HG02884 (cell line): Measurements from ENCODE around the gene ACOT7.

ENCODE experiments used
- ATAC-seq: cut with Tn5 transposase; IDR thresholded peaks from one replicate; pipeline ENCODE4 v1.9.1; 2021; ENCODE audit warnings: mild to moderate bottlenecking, moderate library complexity; ENCODE audit not compliant: unreplicated experiment

Gene ACOT7

DNA sequence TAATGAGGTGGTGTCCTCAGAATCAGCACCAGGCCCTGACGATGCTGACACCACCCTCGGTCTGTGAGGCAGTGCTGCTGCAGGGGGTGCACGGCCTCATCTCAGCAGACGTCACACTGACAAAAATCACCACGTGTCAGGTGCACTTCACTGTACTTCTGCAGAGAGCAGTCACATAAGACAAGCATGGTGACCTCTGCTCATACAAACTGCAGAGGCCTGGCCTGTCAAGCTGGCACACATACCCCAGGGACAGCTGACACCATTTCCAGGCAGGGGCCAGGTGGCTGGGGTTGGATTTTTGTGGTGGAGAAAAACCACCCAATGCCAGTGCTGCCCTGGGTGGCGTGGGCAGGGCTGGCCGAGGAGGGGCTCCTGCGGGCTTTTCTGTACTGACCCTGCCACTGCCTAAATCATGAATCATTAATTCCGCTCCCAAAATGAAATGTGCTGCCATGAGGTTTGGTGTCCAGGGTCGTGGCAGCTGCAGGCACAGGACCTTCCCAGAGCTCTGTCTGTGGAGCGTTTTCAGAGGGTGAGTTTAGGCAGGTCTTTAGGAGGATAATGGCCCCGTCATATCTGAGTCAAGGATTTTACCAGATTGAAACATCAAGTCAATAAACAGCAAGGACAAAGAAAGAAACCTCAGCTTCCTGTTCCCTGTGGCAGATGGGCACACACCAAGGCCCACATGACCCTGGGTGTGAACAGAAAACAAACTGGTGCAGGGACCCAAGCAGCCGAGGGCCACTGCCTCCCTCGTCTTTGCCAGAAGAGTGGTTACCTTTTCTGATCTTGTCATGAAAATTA lies 99.3 kb downstream of the ACOT7 start:
- ATAC-seq, result no peak

- ATAC-seq, result no peak
Observed at GRCh38 chr1:6292102-6292501, 101.5 kb downstream of the ACOT7 start.

GRCh38 chr1:6288665-6289064 lies 104.9 kb downstream of the ACOT7 start:
- no peak for ATAC-seq

DNA sequence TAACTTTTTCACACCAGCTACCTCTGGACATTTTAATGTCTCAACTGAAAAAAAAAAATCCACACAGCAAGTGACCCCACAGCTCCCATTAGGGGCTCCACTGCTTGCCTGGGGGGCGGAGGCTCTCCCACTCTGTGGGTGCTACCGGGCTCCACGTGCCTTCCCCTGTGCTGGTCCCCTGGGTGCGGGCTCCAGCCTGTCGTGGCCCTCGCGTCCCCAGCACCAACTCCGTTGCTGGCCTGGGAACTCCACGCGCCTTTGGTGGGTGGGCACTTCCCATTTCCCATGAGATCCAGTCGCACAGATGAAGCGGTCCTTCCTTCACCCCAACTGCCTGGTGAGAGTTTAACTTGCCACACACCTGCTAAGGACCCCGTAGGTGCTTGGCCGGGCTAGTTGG lies 105.5 kb downstream of the ACOT7 start:
- ATAC-seq, result no peak

DNA sequence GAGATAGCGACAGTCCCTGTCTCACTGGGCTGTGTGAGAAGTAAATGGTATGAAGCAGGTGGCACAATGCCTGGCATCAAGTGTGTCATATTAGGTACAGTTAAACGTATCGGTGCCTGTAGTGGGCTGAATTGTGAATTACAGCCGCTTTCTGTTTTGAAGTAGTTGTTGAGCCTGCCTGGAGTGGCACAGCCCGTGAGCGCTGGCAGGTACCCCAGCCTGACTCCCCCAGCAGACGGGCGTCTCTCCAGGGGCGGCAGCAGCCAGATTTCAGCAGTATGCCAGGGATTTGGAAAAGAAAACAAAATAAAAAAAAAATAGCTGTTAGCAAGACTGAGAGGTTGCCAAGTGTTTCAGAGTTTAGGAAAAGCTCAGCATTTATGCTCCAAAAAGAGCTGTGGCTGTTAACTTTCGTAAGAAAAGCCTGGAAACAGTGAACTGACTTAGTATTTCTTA lies 106.1 kb downstream of the ACOT7 start:
- no peak for ATAC-seq

DNA sequence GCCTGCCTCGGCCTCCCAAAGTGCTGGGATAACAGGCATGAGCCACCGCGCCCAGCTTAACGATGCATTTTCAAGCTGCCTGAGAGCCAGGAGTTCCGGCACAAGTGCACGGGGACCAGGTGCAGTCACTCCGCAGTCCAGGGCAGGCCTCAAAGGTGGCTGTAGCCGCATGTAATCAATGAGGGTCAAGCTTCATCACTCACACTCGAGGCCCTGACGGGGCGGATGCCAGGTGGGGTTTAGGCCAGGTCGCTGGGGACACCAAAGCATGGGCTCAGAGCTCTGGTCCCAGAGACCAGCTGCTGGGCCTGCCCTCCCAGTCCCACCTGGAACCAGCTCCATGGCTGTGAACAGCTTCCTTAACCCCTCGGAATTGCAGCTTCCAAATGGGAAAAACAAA lies 106.5 kb downstream of the ACOT7 start:
- ATAC-seq, result no peak

GRCh38 chr1:6286266-6286665 lies 107.3 kb downstream of the ACOT7 start:
- ATAC-seq, result no peak

- no peak for ATAC-seq
Observed at GRCh38 chr1:6285336-6285735, 108.2 kb downstream of the ACOT7 start.

- ATAC-seq, result no peak
Observed at GRCh38 chr1:6282577-6283270, 110.8 kb downstream of the ACOT7 start.

DNA sequence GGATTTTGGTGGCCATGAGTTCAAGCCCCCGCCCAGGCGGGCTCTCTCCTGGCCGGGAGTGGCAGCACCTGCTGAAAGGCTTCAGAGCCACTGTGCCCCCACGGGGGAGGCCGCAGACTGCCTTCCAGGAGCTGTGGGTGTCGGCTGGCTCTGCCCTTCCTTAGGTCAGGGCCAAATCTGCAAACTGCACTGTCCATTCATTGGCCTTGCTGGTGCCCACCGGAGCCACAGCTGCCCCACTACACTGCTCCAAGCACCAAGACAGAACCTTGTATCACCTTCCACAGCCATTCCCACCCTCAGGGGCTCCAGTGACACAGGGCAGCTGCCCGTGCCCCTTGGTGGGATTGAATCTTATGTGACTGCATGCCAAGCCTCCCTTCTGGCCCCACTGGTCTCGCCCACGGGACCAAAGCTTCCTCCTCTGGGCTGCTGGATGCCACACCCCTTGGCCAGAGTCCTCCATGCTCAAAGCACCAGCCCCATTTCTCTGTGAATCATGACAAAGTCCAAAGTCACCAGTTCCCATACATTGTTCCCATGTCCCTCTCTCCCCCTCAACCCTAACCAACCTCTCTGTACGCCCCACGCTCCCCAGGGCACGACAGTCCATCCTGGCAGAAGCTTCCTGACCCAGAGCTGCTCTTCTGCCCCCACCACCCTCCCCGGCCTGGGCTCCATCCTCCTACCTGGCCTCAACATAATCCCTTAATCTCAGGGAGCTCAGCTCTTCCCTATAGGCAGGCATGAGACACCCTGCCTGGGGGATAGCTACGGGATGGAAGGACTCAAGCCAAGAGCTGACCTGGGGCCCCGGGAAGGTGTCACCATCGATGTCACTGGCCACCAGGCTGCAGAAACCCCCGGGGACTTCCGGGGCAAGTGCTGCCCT lies 111.8 kb downstream of the ACOT7 start:
- ATAC-seq, result no peak

GRCh38 chr1:6280761-6281451 lies 112.7 kb downstream of the ACOT7 start:
- ATAC-seq, result no peak

DNA sequence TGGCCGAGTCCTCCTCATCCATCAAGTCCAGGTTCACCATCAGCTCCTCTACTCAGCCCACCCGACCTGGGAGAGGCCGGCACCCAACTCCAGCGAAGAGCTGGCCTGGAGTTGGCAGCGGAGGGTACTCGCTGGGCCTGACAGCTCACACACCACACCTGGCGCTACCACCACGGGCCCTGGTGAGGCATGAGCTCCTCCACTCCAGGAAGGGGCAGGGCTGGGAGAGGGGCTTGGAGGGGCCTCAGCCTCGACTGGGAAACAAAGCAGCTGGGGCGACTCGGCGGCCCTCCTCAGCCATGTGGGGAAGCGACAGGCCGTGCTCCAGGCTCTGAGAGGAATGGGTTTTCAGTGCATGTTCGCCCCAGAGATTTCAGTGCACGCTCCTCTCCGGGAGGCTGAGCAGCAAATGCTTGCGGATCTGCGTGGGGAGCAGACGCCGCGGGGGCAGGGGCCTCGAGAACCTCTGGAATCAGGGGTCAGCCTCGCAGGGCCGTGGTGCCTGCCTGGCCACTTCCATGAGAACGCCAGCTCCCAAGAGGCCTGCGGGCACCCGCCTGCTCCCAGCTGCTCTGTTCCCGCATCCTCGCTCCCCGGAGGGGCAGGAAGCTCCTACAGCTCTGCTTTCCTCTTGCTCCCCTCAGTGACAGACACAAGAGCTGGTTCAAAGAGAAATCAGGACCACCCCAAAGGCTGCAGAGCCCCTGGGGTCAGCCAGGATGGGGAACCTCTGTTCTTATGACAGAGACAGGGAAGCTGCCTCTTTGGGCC lies 113.8 kb downstream of the ACOT7 start:
- no peak for ATAC-seq

DNA sequence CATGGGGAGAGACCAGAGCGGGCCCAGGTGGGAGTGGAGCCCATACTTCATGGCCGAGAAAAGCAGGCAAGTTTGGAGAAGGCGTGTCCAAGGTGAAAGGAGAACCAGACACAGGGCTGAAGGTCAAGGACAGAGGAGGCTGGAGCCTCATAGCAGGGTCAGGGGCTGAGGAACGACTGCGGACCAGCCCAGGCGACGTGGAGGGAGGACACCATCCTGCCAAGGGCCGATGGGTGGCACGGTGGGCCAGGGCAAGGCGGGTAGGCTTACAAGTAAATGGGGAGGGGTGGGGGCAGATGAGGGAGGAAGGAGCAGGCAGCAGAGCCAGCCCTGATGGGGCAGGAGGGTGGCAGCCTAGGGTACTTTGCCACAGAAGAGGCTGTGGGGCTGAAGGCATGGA lies 114.5 kb downstream of the ACOT7 start:
- no peak for ATAC-seq

DNA sequence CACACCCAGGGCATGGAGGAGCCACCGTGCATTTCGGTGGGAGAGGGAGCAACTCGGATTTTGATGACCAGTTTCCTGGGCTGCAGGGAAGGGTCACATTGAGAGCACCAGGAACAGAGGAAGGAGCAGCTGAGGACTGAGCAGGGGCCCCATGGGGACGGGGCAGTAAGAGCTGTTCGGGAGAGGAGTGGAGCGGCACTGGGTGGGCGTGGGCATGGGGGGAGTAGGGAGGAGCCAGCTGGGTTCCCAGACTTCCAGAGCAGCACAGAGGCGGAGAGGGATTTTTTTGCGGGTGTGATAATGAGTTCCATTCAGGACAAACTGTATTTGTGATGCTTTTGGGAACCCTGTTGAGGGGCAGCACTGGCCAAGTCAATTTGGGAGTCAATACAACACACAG lies 115.3 kb downstream of the ACOT7 start:
- ATAC-seq, result no peak

DNA sequence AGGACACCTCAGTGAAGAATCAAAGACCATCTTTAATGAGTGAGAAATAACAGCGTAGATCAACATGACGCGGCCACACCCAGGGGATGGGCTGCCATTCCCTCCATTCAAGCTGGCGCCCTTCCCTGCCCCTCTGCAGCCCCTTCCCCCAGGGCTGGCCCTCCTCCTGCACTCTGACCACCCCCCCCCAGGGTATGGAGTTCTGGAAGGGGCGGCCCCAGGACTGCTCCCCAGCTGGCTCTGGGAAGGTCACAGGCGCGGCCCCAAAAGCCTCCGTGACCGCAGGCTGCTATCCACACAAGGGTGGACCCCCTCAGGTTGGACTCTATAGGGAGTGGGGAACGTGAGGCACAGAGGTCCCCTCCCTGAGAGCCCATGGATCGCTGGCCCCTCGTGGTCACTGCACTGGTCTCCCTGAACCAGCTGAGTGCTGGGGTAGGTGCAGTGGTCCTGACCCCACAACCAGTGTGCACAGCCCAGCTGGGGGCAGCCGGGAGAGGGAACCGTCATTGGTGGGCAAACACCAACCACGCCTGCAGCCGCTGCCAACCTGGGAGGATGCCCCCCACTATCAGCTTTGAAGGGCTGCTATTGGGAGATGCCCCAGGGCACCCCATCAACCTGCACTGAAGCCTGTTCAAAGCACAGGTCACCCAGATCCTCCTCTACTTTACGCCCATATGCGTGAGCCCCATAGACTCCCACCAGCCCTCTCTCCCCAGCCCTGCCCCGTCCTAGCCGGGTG lies 116.6 kb downstream of the ACOT7 start:
- ATAC-seq, result no peak

GRCh38 chr1:6275826-6276782 lies 117.5 kb downstream of the ACOT7 start:
- ATAC-seq, result no peak

- no peak for ATAC-seq
Observed at GRCh38 chr1:6274622-6275139, 118.9 kb downstream of the ACOT7 start.

GRCh38 chr1:6274102-6274501 lies 119.5 kb downstream of the ACOT7 start:
- ATAC-seq, result no peak
